Measurements from ENCODE around the gene PLK1. TPM values are rescaled to one million over a fixed set of nuclear protein-coding genes. Genes with fewer than 3 reads are reported as not detected.

Gene PLK1
- total RNA-seq, 1 experiment from 2014 or later, result 83.6 TPM

DNA sequence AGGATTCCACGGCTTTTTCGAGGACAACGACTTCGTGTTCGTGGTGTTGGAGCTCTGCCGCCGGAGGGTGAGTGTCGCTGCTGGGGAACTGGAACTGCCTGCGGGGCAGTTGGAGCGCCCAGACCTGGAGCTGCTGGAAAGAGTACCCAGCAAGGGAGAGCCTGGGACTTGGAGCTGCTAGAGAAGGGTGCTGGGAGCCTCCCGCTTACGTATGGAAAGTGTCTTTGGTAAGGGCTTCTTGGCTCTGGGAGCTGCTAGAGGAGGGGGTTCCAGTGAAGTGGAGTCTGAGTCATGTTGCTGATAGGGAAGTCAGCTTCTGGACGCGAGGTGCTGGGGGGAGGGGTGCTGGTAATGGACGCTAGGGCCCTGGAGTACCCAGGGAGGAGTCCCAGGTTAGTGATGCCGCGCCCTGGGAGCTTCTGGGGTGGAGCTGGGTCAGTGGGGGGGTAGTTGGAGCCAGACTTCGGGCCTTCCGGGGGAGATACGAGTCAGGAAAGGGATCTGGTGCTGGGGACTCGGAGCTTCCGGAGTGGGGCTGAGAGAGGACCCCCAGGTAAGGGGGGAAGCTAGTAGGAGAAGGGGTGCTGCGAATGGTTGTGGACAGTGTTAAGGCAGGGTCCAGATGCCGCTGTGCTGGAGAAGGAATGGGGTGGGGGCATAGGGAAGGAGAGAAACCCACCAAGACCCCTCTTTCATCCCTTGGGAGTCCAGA, 741 bp downstream of the PLK1 start:
- DNase-seq (ENCODE audit: low read depth), result peak; percentile 44

DNA sequence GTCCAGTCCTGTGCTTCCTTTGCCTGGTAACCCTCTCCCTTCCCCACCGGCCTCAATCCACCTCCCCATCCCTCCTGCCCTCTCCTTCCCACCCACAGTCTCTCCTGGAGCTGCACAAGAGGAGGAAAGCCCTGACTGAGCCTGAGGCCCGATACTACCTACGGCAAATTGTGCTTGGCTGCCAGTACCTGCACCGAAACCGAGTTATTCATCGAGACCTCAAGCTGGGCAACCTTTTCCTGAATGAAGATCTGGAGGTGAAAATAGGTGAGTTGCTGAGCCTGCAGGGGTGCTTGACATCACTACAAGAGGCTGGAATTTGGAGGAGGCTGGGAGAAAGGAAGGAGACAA, 1.3 kb downstream of the PLK1 start:
- DNase-seq (ENCODE audit: low read depth), result no peak

DNA sequence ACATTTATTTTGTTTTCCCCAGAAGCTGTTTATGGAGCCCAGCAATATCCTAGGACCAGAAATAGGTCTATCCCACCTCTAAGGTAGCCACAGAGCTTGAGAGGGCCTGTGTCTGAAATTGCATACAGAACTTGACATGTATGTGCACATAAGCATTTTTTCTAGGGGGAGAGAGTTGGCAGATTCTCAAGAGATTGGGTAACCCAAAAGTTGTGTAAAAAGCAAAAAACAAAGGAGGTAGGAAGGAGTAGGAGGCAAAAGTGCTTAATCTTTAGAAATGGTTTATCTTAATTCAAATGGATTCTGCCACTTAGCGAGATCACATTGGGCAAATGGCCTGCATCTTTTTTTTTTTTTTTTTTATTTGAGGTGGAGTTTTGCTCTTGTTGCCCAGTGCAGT, 3.5 kb downstream of the PLK1 start:
- DNase-seq (ENCODE audit: low read depth), result no peak

DNA sequence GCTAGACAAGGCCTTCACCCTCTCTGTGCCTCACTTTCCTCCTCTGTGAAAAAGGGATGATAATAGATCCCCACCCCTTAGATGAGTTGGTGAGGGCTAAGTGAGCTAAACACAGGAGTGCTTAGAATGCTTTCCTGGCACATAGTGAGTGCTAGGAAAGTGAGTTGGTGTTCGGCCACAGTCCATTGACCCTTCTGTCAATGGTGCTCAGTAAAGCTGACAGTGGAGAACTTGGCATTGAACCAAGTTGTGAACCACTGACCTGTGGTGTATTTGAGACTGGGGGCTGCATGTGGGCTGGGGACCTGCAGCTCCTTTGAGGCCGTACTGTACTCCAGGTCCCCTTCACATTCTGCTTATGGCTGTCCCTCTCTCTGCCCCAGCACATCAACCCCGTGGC, 4.8 kb downstream of the PLK1 start:
- DNase-seq (ENCODE audit: low read depth), result no peak

DNA sequence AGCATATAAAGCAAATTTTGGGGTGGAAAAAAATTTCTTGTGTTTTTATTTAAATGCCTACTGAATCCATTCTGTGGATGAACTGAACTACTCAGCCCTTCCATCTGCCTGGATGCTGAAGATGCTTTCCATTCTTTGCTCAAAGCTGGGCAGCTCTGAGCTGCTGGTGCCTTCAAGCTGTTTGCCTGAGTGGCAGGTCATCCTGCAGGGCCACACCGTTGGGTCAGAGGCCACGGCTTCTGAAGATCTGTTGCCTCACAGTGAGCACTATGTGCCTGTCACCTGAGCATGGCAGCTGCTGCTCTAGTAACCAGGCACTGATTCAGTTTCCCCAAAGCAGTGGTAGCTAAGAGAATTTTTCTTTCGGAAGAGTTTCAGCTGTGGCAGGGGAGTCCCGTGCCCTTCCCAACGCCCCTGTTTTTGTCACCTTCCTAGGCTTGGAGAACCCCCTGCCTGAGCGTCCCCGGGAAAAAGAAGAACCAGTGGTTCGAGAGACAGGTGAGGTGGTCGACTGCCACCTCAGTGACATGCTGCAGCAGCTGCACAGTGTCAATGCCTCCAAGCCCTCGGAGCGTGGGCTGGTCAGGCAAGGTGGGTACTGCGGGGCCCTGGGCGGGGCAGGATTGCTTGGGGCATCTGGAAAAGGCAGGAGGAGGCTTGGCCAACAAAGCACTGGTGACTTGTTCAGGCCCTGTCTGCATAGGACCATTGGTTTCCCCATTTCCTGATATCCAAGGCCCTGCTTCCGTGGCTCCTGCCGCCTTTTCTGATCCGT, 8.5 kb downstream of the PLK1 start:
- no peak for DNase-seq (ENCODE audit: low read depth)

DNA sequence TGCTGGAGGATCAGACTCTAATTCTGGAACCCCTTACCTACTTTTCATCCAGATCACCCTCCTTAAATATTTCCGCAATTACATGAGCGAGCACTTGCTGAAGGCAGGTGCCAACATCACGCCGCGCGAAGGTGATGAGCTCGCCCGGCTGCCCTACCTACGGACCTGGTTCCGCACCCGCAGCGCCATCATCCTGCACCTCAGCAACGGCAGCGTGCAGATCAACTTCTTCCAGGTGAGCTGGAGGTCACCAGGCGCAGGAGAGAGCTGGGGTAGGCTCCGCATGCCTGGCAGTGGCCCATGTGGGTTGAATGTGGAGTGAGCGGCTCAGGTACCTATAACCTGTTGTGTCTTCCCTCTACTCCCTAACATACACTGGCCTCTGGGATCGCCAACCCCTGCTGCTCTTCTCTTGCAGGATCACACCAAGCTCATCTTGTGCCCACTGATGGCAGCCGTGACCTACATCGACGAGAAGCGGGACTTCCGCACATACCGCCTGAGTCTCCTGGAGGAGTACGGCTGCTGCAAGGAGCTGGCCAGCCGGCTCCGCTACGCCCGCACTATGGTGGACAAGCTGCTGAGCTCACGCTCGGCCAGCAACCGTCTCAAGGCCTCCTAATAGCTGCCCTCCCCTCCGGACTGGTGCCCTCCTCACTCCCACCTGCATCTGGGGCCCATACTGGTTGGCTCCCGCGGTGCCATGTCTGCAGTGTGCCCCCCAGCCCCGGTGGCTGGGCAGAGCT, 10.9 kb downstream of the PLK1 start:
- no peak for DNase-seq (ENCODE audit: low read depth)

DNA sequence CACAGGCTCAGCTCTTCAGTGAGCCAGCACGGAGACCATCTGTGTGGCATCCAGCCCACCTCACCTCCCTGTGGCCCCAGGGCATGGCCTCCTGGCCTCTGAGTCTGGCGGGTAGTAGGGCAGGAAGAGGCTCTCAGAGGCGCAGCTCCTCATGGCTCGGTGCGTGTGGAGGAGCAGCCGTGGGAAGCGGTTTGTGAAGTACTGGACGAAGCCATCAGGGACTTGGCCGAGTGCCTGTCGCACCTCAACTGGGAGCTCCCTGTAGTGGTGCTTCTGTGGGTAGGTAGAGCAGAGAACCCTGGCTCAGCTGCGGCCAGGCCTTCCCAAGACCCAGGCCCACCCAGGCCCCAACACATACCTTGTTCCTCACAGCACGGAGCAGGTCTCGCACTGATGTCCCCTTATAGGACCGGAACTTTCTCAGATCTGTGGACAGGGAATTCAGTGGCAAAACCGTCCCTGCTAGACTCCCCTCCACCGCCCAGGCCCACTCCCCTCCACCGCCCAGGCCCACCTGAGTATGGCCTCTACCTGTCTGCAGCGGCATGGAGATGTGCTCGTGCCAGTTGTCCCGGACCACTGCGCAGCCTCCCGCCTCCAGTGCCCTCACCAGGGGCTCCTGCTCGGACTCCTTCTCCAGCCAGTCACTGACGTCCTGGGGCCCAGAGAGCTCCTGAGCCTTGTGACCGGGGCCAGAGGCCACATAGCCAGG, 12.2 kb downstream of the PLK1 start:
- no peak for DNase-seq (ENCODE audit: low read depth)

DNA sequence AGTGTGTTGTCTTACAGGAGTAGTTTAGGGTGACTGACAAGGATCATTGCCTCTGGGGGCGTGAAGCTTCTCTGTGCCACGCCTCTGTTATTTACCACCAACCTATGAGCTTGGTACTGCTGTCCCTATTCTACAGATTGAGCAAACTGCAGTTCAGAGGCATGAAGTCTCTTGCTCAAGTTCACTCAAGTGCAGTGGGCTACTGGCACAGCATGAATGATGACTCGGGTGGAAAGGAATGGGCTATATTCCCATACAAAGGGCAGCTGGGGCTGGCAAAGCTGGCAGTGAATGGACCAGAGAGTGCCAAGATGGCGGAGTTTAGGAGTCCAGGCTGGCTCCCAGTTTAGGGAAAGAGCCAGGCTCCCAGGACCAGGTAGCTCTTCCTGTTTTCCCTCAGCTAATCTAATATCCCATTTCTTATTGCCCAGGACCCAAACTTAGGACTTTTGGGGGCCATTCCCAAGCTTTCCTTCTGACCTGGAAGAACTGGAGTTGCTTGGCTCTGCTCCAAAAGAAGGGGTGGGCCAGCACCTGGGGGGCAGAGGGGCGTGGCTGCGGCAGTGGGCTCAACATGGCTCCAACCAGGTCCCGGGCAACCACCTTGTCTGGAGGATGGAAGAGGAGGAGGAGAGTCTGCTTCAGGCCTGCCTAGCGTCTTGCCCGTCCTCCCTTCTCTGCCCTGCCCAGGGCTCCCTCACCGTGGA, 12.9 kb downstream of the PLK1 start:
- DNase-seq (ENCODE audit: low read depth), result peak; percentile 44

DNA sequence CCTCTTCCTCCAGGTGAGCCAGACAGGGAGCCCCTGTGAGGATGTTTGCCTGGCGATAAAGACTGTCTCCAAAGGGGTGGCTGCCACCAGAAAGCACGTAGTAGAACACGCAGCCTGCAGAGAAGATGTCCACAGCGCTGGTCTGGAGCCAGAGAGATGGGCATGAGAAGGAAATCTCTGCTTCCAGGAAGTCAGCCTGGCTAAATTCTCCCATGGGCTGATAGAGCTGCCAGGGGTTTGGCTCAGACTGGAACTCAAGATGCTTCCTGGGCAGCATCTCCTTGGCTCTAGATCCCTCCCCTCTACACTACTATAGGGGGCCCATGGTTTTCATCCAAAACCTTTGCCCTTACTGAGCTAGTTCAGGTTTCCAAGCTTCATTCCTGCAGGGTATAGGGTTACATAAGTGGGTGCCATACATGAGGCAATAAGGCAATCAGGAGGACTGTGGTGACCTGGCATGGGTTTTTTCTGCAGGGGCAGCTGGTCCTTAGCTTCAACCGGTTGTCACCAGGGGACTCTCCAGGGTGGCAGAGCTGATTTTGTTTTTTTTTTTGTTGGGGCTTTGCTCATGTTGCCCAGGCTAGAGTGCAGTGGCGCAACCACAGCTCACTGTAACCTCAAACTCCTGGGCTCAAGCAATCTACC, 13.6 kb downstream of the PLK1 start:
- DNase-seq (ENCODE audit: low read depth), result no peak

DNA sequence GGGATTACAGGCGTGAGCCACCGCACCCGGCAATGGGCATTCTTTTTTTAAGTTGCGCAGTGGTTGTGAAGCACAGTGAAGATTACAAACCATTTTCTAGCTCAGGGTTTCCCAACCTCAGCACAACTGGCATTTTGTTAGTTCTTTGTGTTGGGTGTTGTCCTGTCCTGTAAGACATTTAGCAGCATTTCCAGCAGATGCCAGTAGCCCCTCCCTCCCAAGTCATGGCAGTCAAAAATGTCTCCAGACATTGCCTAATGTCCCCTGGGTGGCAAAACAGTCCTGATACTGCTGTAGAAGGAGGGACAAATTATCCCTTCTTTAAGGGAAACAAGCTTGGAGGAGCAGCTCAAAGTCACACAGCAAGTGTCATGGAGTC, 15.6 kb downstream of the PLK1 start:
- no peak for DNase-seq (ENCODE audit: low read depth)

DNA sequence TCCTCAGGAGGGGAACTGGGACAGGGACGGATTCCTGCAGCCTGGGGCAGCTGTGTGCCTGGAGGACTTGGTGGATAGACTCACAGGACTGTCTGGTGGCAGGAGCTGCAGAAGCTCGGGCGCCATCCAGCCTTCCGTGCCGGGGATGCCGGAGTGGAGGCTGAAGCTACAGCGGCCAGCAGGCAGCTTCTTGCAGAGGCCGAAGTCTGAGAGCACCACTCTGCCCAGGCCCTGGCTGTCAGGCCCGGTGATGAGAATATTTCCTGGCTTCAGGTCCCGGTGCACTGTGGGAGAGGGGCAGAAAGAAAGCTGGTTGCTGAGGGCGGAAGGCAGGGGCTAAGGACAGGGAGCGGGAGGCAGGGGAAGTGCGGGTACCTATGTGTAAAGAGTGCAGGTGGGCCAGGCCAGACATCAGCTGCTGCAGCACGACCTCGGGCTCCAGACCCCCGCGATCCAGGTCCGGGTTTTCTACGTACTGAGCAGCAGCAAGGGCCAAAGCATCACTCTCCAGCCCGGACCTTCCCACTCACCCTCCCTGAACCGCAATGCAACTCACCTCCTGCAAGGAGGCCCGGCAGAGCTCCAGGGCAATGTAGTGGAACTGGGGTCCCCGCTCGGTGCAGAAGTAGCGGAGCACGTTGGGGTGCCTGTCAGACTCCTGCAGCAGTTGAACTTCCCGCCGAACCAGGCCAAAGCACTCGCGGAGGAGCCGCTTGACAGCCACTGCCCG, 16.1 kb downstream of the PLK1 start:
- DNase-seq (ENCODE audit: low read depth), result no peak

DNA sequence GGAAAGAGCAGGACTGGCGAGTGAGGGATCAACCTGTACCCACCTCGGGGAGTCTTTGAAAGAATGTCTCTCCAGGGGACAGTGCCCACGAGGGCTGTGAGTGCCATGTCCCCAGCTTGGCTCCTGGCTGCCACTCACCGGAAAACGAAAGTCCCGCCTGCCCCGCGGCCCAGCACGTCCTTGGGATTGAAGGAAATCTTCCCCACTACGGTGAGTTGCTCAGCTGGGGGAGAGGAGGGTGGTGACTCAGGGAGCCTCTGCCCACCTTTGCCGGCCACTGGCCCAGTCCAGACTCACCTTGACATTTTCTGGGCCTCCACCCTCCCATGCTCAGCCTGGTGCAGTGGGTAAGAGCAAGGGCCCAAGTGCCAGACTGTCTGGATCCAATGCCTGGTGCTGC, 17.1 kb downstream of the PLK1 start:
- no peak for DNase-seq (ENCODE audit: low read depth)

DNA sequence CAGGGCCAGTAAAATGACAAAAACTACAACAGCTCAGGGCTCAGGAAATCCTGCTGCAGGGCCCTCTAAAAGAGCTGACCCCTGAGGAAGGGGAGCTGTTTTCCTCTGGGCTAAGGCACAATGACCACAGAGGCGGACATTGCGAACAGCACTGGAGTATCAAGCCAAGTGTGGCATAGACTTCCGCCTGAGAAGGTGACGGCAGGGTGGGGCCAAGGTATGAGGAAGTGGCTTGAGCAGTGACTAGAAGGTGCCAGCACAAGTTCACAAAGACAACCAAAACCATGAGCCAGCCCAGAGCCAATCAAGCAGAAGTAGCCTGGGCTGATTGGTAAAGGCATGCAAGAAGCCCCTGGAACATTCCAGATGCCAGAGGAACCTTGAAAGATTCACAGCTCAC, 20.4 kb downstream of the PLK1 start:
- no peak for DNase-seq (ENCODE audit: low read depth)

DNA sequence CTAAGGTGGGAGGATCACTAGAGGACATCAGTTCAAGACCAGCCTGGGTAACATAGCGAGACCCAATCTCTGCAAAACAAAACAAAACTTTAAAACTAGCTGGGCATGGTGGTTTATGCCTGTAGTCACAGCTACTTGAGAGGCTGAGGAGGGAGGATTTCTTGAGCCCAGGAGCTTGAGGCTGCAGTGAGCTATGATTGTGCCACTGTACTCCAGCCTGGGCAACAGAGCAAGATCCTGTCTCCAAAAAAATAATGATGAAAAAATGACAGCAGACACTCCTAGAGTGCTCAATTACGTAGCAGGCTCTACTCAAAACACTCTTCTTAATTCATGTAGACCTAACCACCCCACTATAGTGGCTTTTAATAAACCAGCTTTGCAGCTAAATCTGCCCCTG, 21.4 kb downstream of the PLK1 start:
- DNase-seq (ENCODE audit: low read depth), result no peak

DNA sequence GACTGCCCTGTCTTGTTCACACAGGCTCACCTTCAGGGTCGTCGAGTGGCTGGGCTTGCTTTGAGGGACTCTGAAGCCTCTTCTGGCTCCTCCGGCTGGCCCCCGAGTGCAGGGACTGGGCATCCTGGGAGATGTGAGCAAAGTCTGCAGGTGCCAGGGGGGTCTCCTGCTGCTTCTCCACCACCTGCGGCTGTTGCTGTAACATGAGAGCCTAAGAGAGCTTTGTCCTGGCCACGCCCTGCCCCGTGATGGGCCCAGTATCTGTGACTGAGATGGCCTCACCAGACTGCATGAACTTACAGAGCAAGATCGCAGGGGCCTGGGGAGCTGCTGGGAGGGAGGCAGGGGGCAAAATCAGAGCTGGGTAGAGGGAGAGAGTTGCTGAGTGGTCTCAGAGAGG, 21.8 kb downstream of the PLK1 start:
- no peak for DNase-seq (ENCODE audit: low read depth)

DNA sequence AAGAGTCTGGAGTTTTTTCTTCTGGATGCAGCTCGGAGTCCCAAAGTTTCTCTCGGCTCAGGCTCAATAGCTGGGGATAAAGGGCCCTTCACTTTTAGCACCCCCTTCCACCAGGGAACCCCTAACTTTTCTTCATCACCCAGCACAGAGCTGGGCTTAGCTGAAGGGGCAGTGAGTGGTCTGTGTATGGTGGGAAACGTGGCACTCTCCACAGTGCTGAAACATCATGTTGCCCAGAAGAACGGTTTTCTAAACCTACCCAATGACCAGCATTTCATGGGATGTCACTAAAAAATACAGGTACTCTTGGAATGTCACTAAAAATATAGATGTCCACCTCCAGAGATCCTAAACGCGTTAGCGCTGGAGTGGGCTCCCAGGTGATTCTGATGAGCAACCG, 22.4 kb downstream of the PLK1 start:
- no peak for DNase-seq (ENCODE audit: low read depth)

DNA sequence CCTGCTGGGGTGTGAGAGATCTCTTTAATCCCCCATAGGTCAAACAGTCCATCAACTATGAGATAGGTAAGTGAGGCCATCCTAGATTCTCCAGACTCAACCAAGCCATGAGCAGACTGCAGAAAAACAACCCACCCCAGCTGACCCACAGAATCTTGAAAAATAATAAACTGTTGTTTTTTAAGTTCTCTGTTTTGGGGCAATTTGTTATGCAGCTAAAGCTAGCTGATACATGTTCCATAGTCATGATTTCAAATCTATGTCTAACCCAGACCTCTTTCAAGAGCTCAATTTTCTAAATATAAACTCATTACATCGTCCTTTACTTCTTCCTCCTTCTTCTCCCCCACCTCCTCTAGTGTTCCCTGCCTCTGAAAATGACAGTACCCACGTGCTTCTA, 24.3 kb downstream of the PLK1 start:
- no peak for DNase-seq (ENCODE audit: low read depth)

DNA sequence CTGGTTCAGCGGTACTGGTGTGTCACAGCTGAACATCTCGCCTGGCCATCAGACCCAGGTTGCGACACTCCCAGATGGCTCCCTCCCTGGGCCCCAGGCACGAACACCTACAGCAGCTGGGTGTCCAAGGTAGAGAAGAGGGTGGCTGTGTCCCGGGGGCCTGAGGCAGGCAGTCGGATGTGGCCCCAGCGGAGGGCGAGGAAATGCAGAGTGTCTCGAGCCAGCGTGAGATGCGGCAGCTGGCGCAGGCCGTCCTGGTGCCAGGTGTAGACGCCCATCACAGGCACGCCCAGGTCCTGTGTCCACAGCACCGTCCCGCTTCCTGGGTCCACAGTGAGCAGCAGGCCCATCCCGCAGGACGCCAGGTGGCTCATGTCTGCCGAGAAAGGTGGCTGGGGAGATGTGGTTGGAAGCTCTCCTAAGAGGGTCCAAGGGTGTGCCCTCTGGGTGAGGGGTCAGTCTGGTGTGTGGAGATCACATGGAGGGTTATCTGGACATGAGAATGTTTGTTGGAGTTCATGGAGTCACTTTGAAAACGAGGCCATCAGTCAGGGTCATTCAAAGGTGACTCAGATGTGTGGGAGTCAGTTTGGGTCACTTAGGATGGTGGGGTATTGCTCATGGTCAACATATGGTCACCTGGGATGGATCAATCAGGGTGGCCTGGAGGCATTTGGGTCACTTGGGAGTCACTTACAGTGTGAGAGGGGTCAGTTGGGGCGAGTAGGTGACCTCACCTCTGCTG, 26.3 kb downstream of the PLK1 start:
- DNase-seq (ENCODE audit: low read depth), result no peak

DNA sequence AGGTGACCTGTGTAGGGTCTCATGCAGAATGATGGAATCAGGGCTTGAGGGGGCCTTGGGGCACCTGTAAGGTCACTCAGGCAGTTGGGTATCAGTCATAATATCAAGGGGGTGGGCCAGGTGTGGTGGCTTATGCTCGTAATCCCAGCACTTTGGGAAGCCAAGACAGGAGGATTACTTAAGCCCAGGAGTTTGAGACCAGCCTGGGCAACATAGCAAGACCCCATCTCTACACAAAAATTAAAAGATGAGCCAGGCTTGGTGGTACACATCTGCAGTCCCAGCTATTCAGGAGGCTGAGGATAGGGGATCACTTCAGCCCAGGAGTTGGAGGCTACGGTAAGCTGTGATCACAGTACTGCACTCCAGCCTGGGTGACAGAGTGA, 26.8 kb downstream of the PLK1 start:
- DNase-seq (ENCODE audit: low read depth), result no peak

DNA sequence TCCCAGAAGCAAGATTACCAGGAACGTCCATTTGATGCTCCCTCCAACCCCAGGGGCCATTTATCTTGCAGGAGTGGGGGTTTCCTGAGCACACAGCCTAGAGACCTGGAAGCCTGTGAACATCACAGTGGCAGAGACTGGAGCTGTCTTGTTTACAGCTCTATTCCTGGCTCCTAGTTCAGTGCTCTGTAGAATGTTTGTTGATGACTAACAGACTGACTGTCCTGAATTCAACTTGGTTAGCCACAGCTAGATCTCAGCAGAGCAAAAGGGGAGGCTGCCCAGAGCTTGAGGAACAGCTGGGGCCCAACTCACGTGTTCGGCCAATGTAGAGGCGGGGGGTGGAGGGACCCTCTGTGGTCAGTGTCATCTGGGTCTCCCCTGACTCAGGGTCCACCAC, 27.8 kb downstream of the PLK1 start:
- DNase-seq (ENCODE audit: low read depth), result no peak
